Activated T-helper 1 cell treated with anti-CD3 and anti-CD28 coated beads, Interleukin-2, amount 50 U/mL, for 16 hours (primary cell): ENCODE results near the gene TRIM32.

Experiments
- DNase-seq, 2 donors: peaks; one replicate each; pipeline ENCODE4 v3.0.0-alpha.2; 2020; ENCODE audit warnings: low read depth in 1 of 2, low spot score in 1 of 2

TRIM32 gene

GRCh38 chr9:116705531-116705930 lies 18.4 kb downstream of the TRIM32 start:
- DNase-seq, result no peak

GRCh38 chr9:116706310-116707290 lies 19.5 kb downstream of the TRIM32 start:
- no peak for DNase-seq

DNA sequence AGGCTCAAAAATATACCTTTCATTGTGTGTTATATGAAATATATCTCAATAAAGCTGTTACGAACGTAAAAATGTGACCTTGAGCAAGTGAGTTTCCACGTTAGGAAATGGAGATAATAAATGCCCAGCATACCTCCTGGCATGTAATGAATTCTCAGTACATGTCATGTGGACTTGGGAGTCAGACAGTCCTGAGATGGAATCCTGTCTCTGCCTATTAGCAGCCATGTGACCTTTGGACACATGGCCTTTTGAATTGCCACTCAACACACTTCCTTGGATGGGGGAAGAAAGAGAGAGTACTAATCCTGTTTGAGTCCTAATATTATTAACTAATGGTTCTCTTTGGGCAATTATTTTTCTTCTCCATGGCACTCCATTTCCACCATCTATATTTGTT lies 25.7 kb downstream of the TRIM32 start:
- DNase-seq, result no peak

GRCh38 chr9:116713271-116713670 lies 26.2 kb downstream of the TRIM32 start:
- DNase-seq, result no peak

- no peak for DNase-seq
These were observed 28.6 kb downstream of the TRIM32 start for GRCh38 chr9:116715751-116716150.

DNA sequence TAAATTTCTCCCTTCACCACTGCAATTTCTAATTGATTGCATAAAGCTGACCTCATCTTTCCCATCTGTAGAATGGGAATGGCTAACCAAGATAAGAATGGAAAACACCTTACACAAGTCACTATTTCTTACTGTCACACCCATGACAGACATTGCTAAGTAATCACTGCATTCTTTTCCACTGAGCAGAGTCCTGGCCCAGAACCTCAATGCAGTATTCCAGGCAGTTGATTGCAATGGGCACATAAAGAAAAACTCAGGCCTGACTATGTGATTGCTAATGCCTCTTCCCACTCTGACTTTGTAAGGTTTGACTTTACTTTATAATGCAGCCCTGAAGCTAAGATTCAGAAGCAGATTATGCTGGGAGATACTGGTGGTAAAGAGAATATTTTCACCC lies 29.3 kb downstream of the TRIM32 start:
- DNase-seq, result no peak

GRCh38 chr9:116717150-116717549 lies 30.0 kb downstream of the TRIM32 start:
- no peak for DNase-seq

DNA sequence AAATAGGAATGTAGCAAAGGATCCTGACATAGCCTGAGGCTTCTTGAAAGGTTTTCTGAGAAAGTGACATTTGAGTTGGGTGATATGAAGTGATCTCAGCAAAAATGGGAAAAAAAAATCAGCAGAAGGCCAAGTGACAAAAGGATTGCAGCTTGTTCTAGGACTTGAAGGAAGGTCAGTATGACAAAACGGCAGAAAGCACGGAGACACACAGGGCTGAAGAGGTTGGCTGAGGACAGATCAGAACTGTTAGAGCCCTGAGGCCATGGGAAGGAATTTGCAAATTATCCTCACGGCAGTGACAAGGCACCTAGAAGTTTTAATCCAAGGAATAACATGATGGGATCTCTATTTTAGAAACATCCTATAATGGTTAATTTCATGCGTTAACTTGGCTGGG lies 31.0 kb downstream of the TRIM32 start:
- DNase-seq, result no peak

- no peak for DNase-seq
These were observed 33.0 kb downstream of the TRIM32 start for GRCh38 chr9:116720111-116720510.

DNA sequence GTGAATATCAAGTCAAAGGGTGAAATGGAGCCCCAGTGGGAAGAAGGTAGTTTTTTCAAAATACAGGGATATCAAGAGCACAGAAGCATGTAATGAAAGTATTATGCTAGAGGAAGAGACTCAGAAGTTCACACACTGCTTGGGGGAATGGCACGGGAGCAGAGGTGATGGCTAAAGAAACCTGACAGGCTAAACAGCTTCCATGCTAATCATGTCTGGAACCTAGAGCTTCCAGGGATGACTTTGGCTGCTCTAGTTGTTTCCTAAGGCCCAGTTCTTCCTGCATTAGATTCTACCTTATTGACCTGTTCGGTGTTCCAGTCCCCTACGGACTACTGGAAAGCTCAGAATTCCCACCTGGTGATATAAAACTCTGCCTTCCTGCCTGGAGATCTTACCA lies 34.3 kb downstream of the TRIM32 start:
- DNase-seq, result no peak

- no peak for DNase-seq
These were observed 34.8 kb downstream of the TRIM32 start for GRCh38 chr9:116721944-116722343.

GRCh38 chr9:116724123-116724522 lies 37.0 kb downstream of the TRIM32 start:
- no peak for DNase-seq

GRCh38 chr9:116726602-116727001 lies 39.5 kb downstream of the TRIM32 start:
- DNase-seq, result no peak

DNA sequence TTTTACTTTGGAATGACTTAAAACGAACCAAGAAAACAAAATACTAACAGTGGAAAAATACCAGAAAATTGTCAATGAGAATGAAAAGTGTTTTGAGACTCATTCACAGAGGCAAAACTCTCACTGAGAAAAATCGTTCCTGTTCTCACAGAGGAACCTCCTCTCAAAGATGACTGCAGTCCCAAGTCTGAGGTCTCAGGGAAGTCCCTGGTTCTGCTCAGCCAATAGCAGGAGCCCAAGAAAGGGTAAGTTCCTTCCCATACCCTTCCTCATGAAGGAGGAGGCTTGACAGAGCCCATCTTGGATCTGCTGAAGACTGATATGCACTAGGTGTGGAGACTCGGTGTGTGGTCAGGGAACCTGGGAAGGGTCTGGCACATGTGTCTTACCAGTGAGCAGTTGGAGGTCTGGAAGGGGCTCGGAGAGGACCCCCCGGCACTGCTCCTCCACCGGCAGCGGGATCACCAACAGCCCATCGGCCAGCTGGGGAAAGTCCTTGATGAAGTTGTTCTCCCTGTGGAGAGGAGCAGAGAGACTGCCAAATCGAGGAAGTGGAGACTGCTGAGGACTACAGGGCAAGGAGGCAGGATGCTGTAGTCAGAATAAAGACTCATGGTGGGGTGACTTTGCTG lies 46.0 kb downstream of the TRIM32 start:
- DNase-seq, result no peak

- DNase-seq, result no peak
These were observed 49.5 kb downstream of the TRIM32 start for GRCh38 chr9:116736399-116737151.

GRCh38 chr9:116737152-116737546 lies 50.0 kb downstream of the TRIM32 start:
- DNase-seq, result peak in 1 of 2 donors; percentile 0

DNA sequence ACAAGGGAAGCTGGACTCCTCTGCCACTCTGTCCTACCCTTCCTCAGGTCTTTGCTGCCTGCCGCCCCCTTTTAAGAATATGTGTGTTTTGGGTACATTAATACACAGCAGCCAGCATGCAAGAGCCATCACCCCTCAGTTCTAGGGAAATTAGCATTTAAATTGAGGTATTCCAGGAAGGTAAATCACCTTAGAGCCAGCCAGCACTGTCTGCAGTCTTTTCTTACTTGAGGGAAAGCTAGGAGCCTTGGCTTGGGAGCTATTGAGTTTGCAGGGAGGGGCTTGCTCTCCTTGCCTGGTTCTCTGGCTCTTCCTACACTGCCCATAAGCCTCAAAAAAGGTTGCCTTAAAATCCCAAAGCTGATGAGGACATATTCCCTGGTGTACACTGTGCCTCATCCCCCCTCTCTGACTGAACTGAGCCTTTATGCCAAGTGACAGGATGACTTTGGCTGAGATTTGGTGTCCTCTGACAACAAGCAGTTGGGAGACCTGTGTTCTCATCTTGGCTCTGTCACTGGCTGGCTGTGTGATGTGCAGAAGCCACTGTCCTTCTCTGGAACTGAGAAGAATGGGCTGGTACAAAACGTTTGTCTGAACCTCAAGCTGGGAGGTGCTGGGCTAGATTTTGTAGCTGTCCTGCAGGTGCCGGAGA lies 54.1 kb downstream of the TRIM32 start:
- DNase-seq, result no peak

DNA sequence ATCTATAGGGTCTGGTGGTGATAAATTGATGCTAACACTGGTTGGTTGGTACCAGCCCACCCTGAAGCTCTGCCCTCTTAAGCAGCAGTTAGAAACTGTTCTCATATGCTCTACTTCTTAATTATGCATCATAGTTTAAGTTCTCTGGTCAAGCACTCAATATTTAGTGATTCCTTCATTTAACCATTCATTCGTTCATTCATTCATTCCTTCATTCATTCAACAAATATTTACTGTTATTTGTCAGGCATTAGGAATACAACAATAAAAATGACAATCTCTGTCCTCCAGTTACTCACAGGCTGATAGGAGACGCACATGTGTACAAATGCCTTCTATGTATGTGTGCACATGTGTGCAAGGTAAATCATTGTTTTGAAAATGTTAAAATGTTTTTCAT lies 54.6 kb downstream of the TRIM32 start:
- DNase-seq, result no peak

DNA sequence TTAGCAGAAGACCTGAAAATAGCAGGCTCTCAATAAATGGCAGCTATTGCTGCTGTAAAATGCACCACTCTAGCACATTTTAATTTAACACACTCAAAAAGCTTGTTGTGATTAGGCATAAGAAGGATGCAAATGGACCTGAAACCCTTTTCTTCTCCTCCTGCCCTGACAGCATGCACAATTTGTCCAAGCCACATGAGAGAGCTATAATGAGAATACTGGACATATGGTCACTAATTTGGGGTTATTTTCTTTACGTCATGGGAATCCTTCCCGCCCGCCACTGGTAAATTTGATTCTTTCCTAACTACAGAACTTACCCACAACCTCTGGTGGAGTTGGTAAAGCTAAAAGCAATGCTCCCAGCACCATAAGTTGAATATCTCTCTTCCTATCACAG lies 62.1 kb downstream of the TRIM32 start:
- no peak for DNase-seq

GRCh38 chr9:116749772-116750171 lies 62.7 kb downstream of the TRIM32 start:
- no peak for DNase-seq

DNA sequence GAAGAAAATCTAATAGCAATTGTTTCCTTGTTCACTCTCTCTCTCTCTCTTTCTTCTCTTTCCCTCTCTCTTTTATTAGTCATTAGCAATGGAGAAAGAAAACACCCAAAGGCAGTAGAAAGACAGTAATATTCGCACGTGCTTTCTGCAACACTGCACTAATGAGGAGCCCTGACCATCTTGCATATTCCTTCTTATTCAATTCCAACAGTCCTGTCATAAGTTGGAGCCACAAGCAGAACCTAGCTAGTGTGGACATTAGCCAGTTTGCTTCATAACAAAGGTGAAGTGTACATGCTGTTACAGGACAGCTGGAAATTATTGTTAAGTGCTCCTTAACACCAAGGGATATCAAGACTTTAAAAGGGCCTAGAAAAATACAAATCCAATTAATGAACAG lies 63.4 kb downstream of the TRIM32 start:
- DNase-seq, result no peak
